OCI-LY7 (cell line): ENCODE data around the gene NOP16. TPM values are rescaled to one million over a fixed set of nuclear protein-coding genes. Genes with fewer than 3 reads are reported as not detected.

Source experiments
- BruUV-seq: library from RNA; stranded (reverse); fragments of 400-500 nt; replicated peaks from 2 replicates; lab custom pipeline; 2021; lab: Mats Ljungman, UMichigan
- CTCF ChIA-PET: fragments of 300-600 bp; sonication (Branson Sonifier 250); formaldehyde crosslinking; loops from one replicate; lab custom pipeline; 2022; ENCODE audit warnings: antibody characterized with exemption; ENCODE audit not compliant: unreplicated experiment; lab: Charles Lee
- POLR2A ChIA-PET: fragments of 300-600 bp; sonication (Branson Sonifier 250); formaldehyde crosslinking; loops from one replicate; lab custom pipeline; 2022; ENCODE audit warnings: antibody characterized with exemption; lab: Charles Lee
- DNase-seq: peaks from one replicate; pipeline ENCODE4 v3.0.0-alpha.2; 2015; ENCODE audit warnings: low spot score
- H2AFZ ChIP-seq: fragments of 200-600 bp; sonication (generic), shearing (Covaris generic); 2 replicates; pipeline ENCODE4 v1.6.1; 2014; ENCODE audit warnings: mild to moderate bottlenecking, antibody characterized with exemption, low read length, moderate library complexity
- H3K27ac ChIP-seq: fragments of 200-600 bp; sonication (generic); 2 replicates; pipeline ENCODE4 v1.5.1; 2014; ENCODE audit warnings: mixed run types, low read depth, mild to moderate bottlenecking, moderate library complexity, low read length, inconsistent platforms; ENCODE audit not compliant: poor library complexity, severe bottlenecking
- H3K36me3 ChIP-seq: fragments of 200-600 bp; sonication (generic); 2 replicates; pipeline ENCODE4 v1.6.1; 2014; ENCODE audit warnings: mild to moderate bottlenecking, antibody characterized with exemption, low read length, moderate library complexity, mixed read lengths; ENCODE audit not compliant: insufficient read depth
- H3K4me1 ChIP-seq: fragments of 200-600 bp; sonication (generic); 2 replicates; pipeline ENCODE4 v1.5.1; 2014; ENCODE audit warnings: mild to moderate bottlenecking, low read length; ENCODE audit not compliant: insufficient read depth, poor library complexity, severe bottlenecking
- H3K4me2 ChIP-seq: fragments of 200-600 bp; sonication (generic); 2 replicates; pipeline ENCODE4 v1.6.1; 2014; ENCODE audit warnings: mild to moderate bottlenecking, low read length
- H3K4me3 ChIP-seq: fragments of 200-600 bp; sonication (generic); 2 replicates; pipeline ENCODE4 v1.5.1; 2014; ENCODE audit warnings: mild to moderate bottlenecking, low read depth, low read length; ENCODE audit not compliant: poor library complexity, severe bottlenecking
- H3K79me2 ChIP-seq: fragments of 200-600 bp; sonication (generic); 2 replicates; pipeline ENCODE4 v1.6.1; 2016; ENCODE audit warnings: low read depth, mild to moderate bottlenecking, low read length, moderate library complexity, mixed read lengths; ENCODE audit not compliant: insufficient read depth
- H3K9me2 ChIP-seq: fragments of 200-600 bp; sonication (generic); 2 replicates; pipeline ENCODE4 v1.6.1; 2016; ENCODE audit warnings: mild to moderate bottlenecking, low read length, mixed read lengths; ENCODE audit not compliant: insufficient read depth
- H3K9me3 ChIP-seq: fragments of 200-600 bp; sonication (generic); 2 replicates; pipeline ENCODE4 v1.6.1; 2014; ENCODE audit warnings: mild to moderate bottlenecking, mixed run types, low read length, mixed read lengths
- H4K20me1 ChIP-seq: fragments of 200-600 bp; sonication (generic); 2 replicates; pipeline ENCODE4 v1.6.1; 2014; ENCODE audit warnings: mild to moderate bottlenecking, antibody characterized with exemption, low read length, moderate library complexity, mixed read lengths; ENCODE audit not compliant: insufficient read depth
- EZH2phosphoT487 ChIP-seq: fragments of 200-600 bp; sonication (generic); IDR thresholded peaks from 2 replicates; pipeline ENCODE4 v1.6.1; 2018; ENCODE audit warnings: low read depth, borderline replicate concordance, mild to moderate bottlenecking, mixed run types, antibody characterized with exemption, low read length, moderate library complexity, mixed read lengths
- intact Hi-C: fragments of 100-400 bp; cut with micrococcal nuclease; formaldehyde crosslinking; loops from one replicate; pipeline ENCODE4 v1.10.0; 2022; ENCODE audit not compliant: unreplicated experiment
- total RNA-seq, 2 experiments: library from RNA; depleted of rRNA in 1 of 2; stranded (reverse); fragments of >200 nt in 1 of 2; shearing (Covaris generic) in 1 of 2; gene quantifications; 2 replicates each; pipeline ENCODE4 v1.2.3, GENCODE V29; 2014 to 2022
- TF ChIP-seq, protein P1 (sequence below): fragments of 200-600 bp; sonication (generic); conservative IDR thresholded peaks from 2 replicates; pipeline ENCODE4 v1.5.1; 2014; ENCODE audit warnings: mild to moderate bottlenecking, antibody characterized with exemption, low read length, moderate library complexity, mixed read lengths

Gene NOP16
- total RNA-seq, 2 experiments from 2014 or later = 83.8 to 86.4 TPM

DNA sequence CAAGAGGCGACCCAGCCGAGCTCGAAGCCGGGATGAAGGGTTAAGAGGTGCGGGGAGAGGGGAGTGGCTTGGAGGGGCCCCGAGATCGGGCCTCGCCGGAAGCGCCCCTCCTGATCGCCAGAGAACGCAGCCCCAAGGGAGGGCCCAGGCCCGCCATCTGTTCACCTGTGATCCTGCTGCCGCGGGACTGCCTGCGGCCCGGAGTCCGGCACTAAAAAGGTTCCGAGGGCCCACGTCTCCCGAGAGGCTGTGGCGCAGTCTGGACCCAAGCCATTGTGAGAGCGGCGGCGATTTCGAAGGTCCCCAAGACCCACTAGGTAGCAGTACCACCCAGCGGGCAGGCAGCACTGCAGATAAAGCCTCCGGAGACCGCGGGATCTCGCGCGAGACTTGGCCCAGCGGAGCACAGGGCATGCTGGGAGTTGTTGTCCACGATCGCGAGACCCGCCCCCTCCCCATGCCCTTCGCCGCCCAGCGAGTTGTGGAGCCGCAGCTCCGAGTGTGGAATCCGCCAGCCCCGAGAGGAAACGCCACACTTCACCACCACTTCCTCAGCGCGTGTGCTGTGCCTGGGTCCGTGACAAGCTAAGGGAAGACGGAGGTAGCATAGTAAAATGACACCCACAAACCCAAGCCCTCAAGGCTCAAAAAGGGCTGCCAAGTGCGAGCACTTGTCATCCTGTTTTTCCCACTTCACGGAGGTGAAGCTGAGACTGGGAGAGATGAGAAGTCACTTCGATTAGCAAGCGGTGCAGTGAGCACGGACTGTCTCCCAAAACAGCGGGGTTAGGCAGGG lies 26.8 kb downstream of the NOP16 start, which contains the start of gene KIAA1191:
Gene KIAA1191 (minus strand): TSS at position 328 of the 796 bp plus-strand sequence. CDS start 2,256 bp downstream, outside the sequence.
- POLR2A ChIA-PET = interaction anchor here (0.5 to 2.5 kb wide), 13 partner anchors 8 to 1792 kb away, joined by 3 to 9 read pairs (median 4); partner anchors contain the start of genes HIGD2A, NHP2, NOP16 and RNF44
- intact Hi-C loops = no loop called here
- H3K79me2 ChIP-seq = peaks cover 23% of the 10 kb centered on the region
- TF ChIP-seq, protein P1, sequence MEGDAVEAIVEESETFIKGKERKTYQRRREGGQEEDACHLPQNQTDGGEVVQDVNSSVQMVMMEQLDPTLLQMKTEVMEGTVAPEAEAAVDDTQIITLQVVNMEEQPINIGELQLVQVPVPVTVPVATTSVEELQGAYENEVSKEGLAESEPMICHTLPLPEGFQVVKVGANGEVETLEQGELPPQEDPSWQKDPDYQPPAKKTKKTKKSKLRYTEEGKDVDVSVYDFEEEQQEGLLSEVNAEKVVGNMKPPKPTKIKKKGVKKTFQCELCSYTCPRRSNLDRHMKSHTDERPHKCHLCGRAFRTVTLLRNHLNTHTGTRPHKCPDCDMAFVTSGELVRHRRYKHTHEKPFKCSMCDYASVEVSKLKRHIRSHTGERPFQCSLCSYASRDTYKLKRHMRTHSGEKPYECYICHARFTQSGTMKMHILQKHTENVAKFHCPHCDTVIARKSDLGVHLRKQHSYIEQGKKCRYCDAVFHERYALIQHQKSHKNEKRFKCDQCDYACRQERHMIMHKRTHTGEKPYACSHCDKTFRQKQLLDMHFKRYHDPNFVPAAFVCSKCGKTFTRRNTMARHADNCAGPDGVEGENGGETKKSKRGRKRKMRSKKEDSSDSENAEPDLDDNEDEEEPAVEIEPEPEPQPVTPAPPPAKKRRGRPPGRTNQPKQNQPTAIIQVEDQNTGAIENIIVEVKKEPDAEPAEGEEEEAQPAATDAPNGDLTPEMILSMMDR = peak; percentile 60
- no peak for TF ChIP-seq EZH2phosphoT487
- no peaks in the 10 kb centered on the region for H4K20me1 ChIP-seq
- no peaks in the 10 kb centered on the region for H3K9me2 ChIP-seq
- DNase-seq = peak; percentile 92
- H2AFZ ChIP-seq = peak within 1 kb of the TSS; percentile 93
- no peaks in the 10 kb centered on the region for H3K9me3 ChIP-seq
- H3K27ac ChIP-seq = peak within 1 kb of the TSS; percentile 35
- peaks cover 21% of the 10 kb centered on the region for H3K4me1 ChIP-seq
- BruUV-seq = no TSS peak
- CTCF ChIA-PET = interaction anchor here (0.6 kb wide), 2 partner anchors 18 to 21 kb away, joined by 3 to 9 read pairs; no protein-coding TSS in a partner anchor
- peaks cover 29% of the 10 kb centered on the region for H3K36me3 ChIP-seq
- H3K4me2 ChIP-seq = peak within 1 kb of the TSS; percentile 93
- peak within 1 kb of the TSS; percentile 91 for H3K4me3 ChIP-seq

DNA sequence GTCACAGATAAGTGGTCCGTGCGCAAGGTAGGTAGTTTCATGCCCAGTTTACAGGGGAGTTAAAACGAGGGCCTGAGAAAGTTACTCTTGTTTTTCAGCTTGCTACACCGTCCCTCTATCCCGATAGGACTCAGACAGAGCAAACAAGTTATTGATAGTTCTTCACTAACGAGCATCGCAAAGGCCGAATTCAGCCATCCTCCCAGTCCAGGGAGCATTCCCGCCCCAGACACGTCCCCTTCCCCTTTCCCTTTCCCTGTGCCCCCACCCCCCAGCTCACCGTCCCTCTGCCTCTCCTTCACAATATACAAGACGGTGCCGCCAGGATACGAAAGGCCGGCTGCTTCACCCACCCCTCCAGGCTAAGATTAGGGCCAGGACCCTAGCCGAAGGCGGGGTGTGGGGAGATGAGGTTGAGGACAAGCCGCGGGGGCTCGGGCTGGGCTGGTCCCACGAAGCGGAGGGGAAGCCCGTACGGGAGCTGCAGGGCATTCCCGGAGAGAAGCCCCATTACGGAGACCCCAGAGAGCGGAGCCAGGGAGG lies 27.4 kb downstream of the NOP16 start:
- POLR2A ChIA-PET = interaction anchor here (0.7 to 2.5 kb wide), 2 partner anchors 9 to 117 kb away, joined by 4 to 9 read pairs; no protein-coding TSS in a partner anchor
- TF ChIP-seq, protein P1 = no peak
- no peak for TF ChIP-seq EZH2phosphoT487
- H3K4me1 ChIP-seq = peaks cover 21% of the 10 kb centered on the region
- no peaks in the 10 kb centered on the region for H3K9me2 ChIP-seq
- peak overlapping the region; percentile 93 for H3K4me2 ChIP-seq
- DNase-seq = no peak
- CTCF ChIA-PET = no interaction called here
- peaks cover 36% of the 10 kb centered on the region for H3K36me3 ChIP-seq
- H3K4me3 ChIP-seq = peak overlapping the region; percentile 91
- H3K27ac ChIP-seq = peak overlapping the region; percentile 35
- H3K79me2 ChIP-seq = peaks cover 23% of the 10 kb centered on the region
- intact Hi-C loops = no loop called here
- H2AFZ ChIP-seq = peak overlapping the region; percentile 93
- H3K9me3 ChIP-seq = no peaks in the 10 kb centered on the region
- H4K20me1 ChIP-seq = no peaks in the 10 kb centered on the region
- BruUV-seq = TSS peak; percentile 50
